ENCODE data around the gene OSTM1. TPM values are rescaled to one million over a fixed set of nuclear protein-coding genes. Genes with fewer than 3 reads are reported as not detected.

Gene OSTM1
- total and polyA plus RNA-seq, 9 of the 15 experiments (the other 6 are each of a cell fraction or from before 2014, with no cell fraction given): 5.6 to 29.5 (median 16.3) TPM

DNA sequence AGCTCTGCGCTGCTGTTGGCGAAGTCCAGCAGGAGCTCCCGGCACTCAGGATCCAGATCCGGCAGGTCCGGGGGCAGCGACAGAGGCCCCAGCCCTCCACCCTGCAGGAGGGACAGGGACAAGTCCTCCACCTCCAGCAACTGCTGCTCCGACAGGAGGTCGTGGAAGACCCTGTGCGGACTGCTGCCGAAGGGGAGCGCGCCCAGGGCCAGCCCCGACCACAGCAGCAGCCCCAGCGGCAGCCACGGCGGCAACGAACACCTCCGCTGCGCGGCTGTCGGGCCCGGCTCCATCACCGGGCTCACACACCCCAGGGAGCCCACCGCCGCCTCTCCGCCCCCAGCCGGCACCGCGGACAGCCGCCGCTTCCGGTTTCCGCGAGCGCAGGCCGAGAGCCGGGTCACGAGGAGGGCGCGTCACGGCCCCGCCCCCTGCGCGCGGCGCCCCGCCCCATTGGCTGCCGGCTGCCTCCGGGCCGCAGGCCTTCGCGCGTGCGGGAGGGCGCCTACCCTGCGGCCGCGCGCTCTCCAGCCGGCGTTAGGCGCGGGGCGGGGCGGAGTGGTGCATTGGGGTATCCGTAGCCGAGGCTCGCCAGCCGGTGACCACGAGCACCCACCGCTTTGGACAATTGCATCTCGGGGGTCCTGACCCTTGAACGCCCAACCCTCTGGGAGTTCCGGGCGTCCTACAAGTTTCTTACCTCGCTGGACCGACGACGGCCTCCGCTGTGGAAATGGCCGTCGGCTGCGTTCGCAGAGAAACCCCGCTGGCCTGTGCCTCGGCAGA, at the start of gene OSTM1 (continued):
- TF ChIP-seq CBX1 (IDR thresholded peaks at IDR 0.05; ENCODE audit: low read depth) (peak; percentile 73), CCNT2 (IDR thresholded peaks at IDR 0.05; ENCODE audit: borderline replicate concordance, extremely low read depth, insufficient read length, low read depth, low read length) (peak; percentile 85), MAZ (CRISPR knock-in tag; conservative IDR thresholded peaks at IDR 0.05 in 1 of 2, IDR thresholded peaks at IDR 0.05 in 1 of 2) (peak; percentile 86 to 91), GATAD2B (IDR thresholded peaks at IDR 0.05; ENCODE audit: borderline replicate concordance) (peak; percentile 91; the same call in 1 of the 2 replicates), ZNF57 (CRISPR knock-in tag; IDR thresholded peaks at IDR 0.05) (peak; percentile 50; the same call in 1 of the 2 replicates), ILK (tag; IDR thresholded peaks at IDR 0.05; ENCODE audit: borderline replicate concordance, low read depth) (no peak), NR2C1 (IDR thresholded peaks at IDR 0.05) (no peak), NR2C1 (tag; IDR thresholded peaks at IDR 0.05) (0 out of 2 replicates have a peak, but pooled peaks have one; percentile 14), HOXB6 (CRISPR knock-in tag; IDR thresholded peaks at IDR 0.05; ENCODE audit: borderline replicate concordance) (no peak), ZBTB7A (IDR thresholded peaks at IDR 0.05; ENCODE audit: borderline replicate concordance, control insufficient read depth, low read depth, low read length) (peak; percentile 81; the same call in 1 of the 2 replicates), ZFP36 (IDR thresholded peaks at IDR 0.05; ENCODE audit: low read depth, low read length, partially characterized antibody) (no peak), PYGO2 (tag; IDR thresholded peaks at IDR 0.05) (no peak), ERF (CRISPR knock-in tag; IDR thresholded peaks at IDR 0.05) (peak; percentile 40; the same call in 1 of the 2 replicates), GABPB1 (CRISPR knock-in tag; IDR thresholded peaks at IDR 0.05) (peak; percentile 77)
- TF ChIP-seq, protein P1, sequence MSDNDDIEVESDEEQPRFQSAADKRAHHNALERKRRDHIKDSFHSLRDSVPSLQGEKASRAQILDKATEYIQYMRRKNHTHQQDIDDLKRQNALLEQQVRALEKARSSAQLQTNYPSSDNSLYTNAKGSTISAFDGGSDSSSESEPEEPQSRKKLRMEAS (CRISPR knock-in tag; IDR thresholded peaks at IDR 0.05): peak; percentile 92
- TF ChIP-seq, protein P2, sequence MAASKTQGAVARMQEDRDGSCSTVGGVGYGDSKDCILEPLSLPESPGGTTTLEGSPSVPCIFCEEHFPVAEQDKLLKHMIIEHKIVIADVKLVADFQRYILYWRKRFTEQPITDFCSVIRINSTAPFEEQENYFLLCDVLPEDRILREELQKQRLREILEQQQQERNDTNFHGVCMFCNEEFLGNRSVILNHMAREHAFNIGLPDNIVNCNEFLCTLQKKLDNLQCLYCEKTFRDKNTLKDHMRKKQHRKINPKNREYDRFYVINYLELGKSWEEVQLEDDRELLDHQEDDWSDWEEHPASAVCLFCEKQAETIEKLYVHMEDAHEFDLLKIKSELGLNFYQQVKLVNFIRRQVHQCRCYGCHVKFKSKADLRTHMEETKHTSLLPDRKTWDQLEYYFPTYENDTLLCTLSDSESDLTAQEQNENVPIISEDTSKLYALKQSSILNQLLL (CRISPR knock-in tag; IDR thresholded peaks at IDR 0.05; ENCODE audit: borderline replicate concordance): no peak
- TF ChIP-seq, protein P3, sequence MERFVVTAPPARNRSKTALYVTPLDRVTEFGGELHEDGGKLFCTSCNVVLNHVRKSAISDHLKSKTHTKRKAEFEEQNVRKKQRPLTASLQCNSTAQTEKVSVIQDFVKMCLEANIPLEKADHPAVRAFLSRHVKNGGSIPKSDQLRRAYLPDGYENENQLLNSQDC (CRISPR knock-in tag; IDR thresholded peaks at IDR 0.05): no peak
- TF ChIP-seq, protein P4, sequence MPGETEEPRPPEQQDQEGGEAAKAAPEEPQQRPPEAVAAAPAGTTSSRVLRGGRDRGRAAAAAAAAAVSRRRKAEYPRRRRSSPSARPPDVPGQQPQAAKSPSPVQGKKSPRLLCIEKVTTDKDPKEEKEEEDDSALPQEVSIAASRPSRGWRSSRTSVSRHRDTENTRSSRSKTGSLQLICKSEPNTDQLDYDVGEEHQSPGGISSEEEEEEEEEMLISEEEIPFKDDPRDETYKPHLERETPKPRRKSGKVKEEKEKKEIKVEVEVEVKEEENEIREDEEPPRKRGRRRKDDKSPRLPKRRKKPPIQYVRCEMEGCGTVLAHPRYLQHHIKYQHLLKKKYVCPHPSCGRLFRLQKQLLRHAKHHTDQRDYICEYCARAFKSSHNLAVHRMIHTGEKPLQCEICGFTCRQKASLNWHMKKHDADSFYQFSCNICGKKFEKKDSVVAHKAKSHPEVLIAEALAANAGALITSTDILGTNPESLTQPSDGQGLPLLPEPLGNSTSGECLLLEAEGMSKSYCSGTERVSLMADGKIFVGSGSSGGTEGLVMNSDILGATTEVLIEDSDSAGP (CRISPR knock-in tag; IDR thresholded peaks at IDR 0.05): no peak
- TF ChIP-seq, protein P5, sequence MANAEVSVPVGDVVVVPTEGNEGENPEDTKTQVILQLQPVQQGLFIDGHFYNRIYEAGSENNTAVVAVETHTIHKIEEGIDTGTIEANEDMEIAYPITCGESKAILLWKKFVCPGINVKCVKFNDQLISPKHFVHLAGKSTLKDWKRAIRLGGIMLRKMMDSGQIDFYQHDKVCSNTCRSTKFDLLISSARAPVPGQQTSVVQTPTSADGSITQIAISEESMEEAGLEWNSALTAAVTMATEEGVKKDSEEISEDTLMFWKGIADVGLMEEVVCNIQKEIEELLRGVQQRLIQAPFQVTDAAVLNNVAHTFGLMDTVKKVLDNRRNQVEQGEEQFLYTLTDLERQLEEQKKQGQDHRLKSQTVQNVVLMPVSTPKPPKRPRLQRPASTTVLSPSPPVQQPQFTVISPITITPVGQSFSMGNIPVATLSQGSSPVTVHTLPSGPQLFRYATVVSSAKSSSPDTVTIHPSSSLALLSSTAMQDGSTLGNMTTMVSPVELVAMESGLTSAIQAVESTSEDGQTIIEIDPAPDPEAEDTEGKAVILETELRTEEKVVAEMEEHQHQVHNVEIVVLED (CRISPR knock-in tag; IDR thresholded peaks at IDR 0.05): peak; percentile 77
- TF ChIP-seq, protein P6, sequence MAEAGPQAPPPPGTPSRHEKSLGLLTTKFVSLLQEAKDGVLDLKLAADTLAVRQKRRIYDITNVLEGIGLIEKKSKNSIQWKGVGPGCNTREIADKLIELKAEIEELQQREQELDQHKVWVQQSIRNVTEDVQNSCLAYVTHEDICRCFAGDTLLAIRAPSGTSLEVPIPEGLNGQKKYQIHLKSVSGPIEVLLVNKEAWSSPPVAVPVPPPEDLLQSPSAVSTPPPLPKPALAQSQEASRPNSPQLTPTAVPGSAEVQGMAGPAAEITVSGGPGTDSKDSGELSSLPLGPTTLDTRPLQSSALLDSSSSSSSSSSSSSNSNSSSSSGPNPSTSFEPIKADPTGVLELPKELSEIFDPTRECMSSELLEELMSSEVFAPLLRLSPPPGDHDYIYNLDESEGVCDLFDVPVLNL (CRISPR knock-in tag; IDR thresholded peaks at IDR 0.05; ENCODE audit: low read depth): peak; percentile 81

Data from K562 (cell line).